Suprapubic skin (tissue), 4 donors: Measurements from ENCODE around the gene SELENOW. TPM values are rescaled to one million over a fixed set of nuclear protein-coding genes. Genes with fewer than 3 reads are reported as not detected.

Experiments used
- DNase-seq, 2 donors: peaks; one replicate each; pipeline ENCODE4 v3.0.0-alpha.2; 2019; ENCODE audit warnings: low spot score in 2 of 2
- H3K27ac ChIP-seq: fragments of 200-600 bp; sonication (generic); one replicate; pipeline ENCODE4 v1.5.1; 2019
- H3K27me3 ChIP-seq: fragments of 200-600 bp; sonication (generic); one replicate; pipeline ENCODE4 v1.5.1; 2019
- H3K36me3 ChIP-seq: fragments of 200-600 bp; sonication (generic); one replicate; pipeline ENCODE4 v1.5.1; 2019
- H3K4me1 ChIP-seq: fragments of 200-600 bp; sonication (generic); one replicate; pipeline ENCODE4 v1.5.1; 2019
- H3K4me3 ChIP-seq: fragments of 200-600 bp; sonication (generic); one replicate; pipeline ENCODE4 v1.5.1; 2019; ENCODE audit warnings: mild to moderate bottlenecking
- H3K9me3 ChIP-seq: fragments of 200-600 bp; sonication (generic); one replicate; pipeline ENCODE4 v1.5.1; 2019
- CTCF ChIP-seq, 2 donors: fragments of 200-600 bp in 1 of 2; fragments of 450-650 bp in 1 of 2; sonication (generic) in 1 of 2; IDR thresholded peaks; one replicate each; pipeline ENCODE4 v1.5.1; 2016 to 2019; ENCODE audit warnings: antibody characterized with exemption in 2 of 2, mild to moderate bottlenecking in 1 of 2, moderate library complexity in 1 of 2
- EP300 ChIP-seq: sonication (generic); formaldehyde crosslinking; IDR thresholded peaks from one replicate; pipeline ENCODE4 v1.6.1; 2017; ENCODE audit warnings: antibody characterized with exemption
- POLR2A ChIP-seq, 2 donors: fragments of 450-650 bp; IDR thresholded peaks; one replicate each; pipeline ENCODE4 v1.6.1; 2017; ENCODE audit warnings: antibody characterized with exemption in 2 of 2, mild to moderate bottlenecking in 2 of 2, moderate library complexity in 2 of 2
- POLR2AphosphoS5 ChIP-seq, 3 donors: sonication (generic); formaldehyde crosslinking; IDR thresholded peaks; one replicate each; pipeline ENCODE4 v1.6.1; 2017; ENCODE audit warnings: antibody characterized with exemption in 3 of 3
- WGBS: methylation state at CpG from one replicate; pipeline ENCODE4 v1.1.5; 2018; 5-methylcytosine and 5-hydroxymethylcytosine counted together
- total RNA-seq, 4 donors: library from RNA; depleted of rRNA; stranded (reverse); fragments of >200 nt; gene quantifications; one replicate each; pipeline ENCODE4 v1.1.0, GENCODE V29; 2016

The SELENOW gene
- total RNA-seq, 4 donors from 2014 or later: 351 to 679 (median 517) TPM

- peaks cover 54% of the 10 kb centered on the region for H3K27me3 ChIP-seq
These were observed 41.9 kb downstream of the SELENOW start for GRCh38 chr19:47820410-47820809.

GRCh38 chr19:47821460-47822020 lies 43.0 kb downstream of the SELENOW start, which contains the start of gene CRX:
Gene CRX, plus strand, starts transcription at chr19:47821937. Its CDS starts 12,507 bp downstream, at chr19:47834444.
- H3K4me1 ChIP-seq: no peaks in the 10 kb centered on the region
- no peak within 1 kb of the TSS for H3K27ac ChIP-seq
- H3K4me3 ChIP-seq: no peak within 1 kb of the TSS
- peaks cover 54% of the 10 kb centered on the region for H3K27me3 ChIP-seq
- 45% methylated on average over 15 of the region's 15 CpGs for WGBS
- peaks cover under 1% of the 10 kb centered on the region for H3K9me3 ChIP-seq
- DNase-seq: no peak
- no peaks in the 10 kb centered on the region for H3K36me3 ChIP-seq
- TF ChIP-seq EP300: no peak
- TF ChIP-seq POLR2A (IDR thresholded peaks at IDR 0.05): no peak
- TF ChIP-seq CTCF (IDR thresholded peaks at IDR 0.05): no peak
- TF ChIP-seq POLR2AphosphoS5 (IDR thresholded peaks at IDR 0.05): no peak

More at GRCh38 chr19:47820410-47820809, 41.9 kb downstream of the SELENOW start:
- WGBS: 78% methylated on average over 2 of the region's 2 CpGs
- Histone ChIP-seq H3K36me3 (no peaks in the 10 kb centered on the region), H3K4me1 (no peaks in the 10 kb centered on the region), H3K27ac (no peak overlapping the region), H3K9me3 (no peaks in the 10 kb centered on the region), H3K4me3 (no peak overlapping the region)
- TF ChIP-seq POLR2AphosphoS5 (IDR thresholded peaks at IDR 0.05): no peak
- TF ChIP-seq POLR2A (IDR thresholded peaks at IDR 0.05): no peak
- TF ChIP-seq EP300: no peak
- no peak for TF ChIP-seq CTCF (IDR thresholded peaks at IDR 0.05)
- no peak for DNase-seq

GRCh38 chr19:47824396-47824795 lies 45.9 kb downstream of the SELENOW start:
- Histone ChIP-seq H3K4me1 (no peaks in the 10 kb centered on the region), H3K9me3 (peaks cover 6% of the 10 kb centered on the region), H3K36me3 (no peaks in the 10 kb centered on the region), H3K4me3 (no peak overlapping the region), H3K27me3 (peaks cover 42% of the 10 kb centered on the region), H3K27ac (no peak overlapping the region)
- no peak for DNase-seq
- WGBS: 84% methylated on average over 6 of the region's 6 CpGs
- no peak for TF ChIP-seq POLR2AphosphoS5 (IDR thresholded peaks at IDR 0.05)
- TF ChIP-seq EP300: no peak
- TF ChIP-seq POLR2A (IDR thresholded peaks at IDR 0.05): no peak
- no peak for TF ChIP-seq CTCF (IDR thresholded peaks at IDR 0.05)

- Histone ChIP-seq H3K36me3 (no peaks in the 10 kb centered on the region), H3K4me3 (no peak overlapping the region), H3K9me3 (peaks cover 6% of the 10 kb centered on the region), H3K27me3 (peaks cover 20% of the 10 kb centered on the region), H3K4me1 (no peaks in the 10 kb centered on the region), H3K27ac (no peak overlapping the region)
- TF ChIP-seq CTCF (IDR thresholded peaks at IDR 0.05) (no peak), EP300 (no peak), POLR2AphosphoS5 (IDR thresholded peaks at IDR 0.05) (no peak), POLR2A (IDR thresholded peaks at IDR 0.05) (no peak)
- WGBS: 78% methylated on average over 6 of the region's 6 CpGs
- no peak for DNase-seq
These were observed 48.3 kb downstream of the SELENOW start for GRCh38 chr19:47826800-47827199.

GRCh38 chr19:47832723-47833122 lies 54.2 kb downstream of the SELENOW start:
- peaks cover 3% of the 10 kb centered on the region for H3K27me3 ChIP-seq
- no peaks in the 10 kb centered on the region for H3K9me3 ChIP-seq
- TF ChIP-seq CTCF (IDR thresholded peaks at IDR 0.05) (no peak), POLR2AphosphoS5 (IDR thresholded peaks at IDR 0.05) (no peak), EP300 (no peak), POLR2A (IDR thresholded peaks at IDR 0.05) (no peak)
- DNase-seq: no peak
- WGBS: 94% methylated on average over 4 of the region's 4 CpGs
- no peak overlapping the region for H3K27ac ChIP-seq
- H3K36me3 ChIP-seq: no peaks in the 10 kb centered on the region
- H3K4me1 ChIP-seq: no peaks in the 10 kb centered on the region
- no peak overlapping the region for H3K4me3 ChIP-seq

Other genes with a start within 250 kb of the SELENOW start
- gene ZNF541, start 205.6 kb upstream of the SELENOW start, total RNA-seq: under 1 TPM in 3 of 4 donors, not detected in 1; 0.49 to 0.80 (median 0.51) TPM
- gene BICRA, start 169.6 kb upstream of the SELENOW start, total RNA-seq: 10 to 100 TPM; 10.7 to 33.6 (median 22.9) TPM
- 10 to 100 TPM; 48.5 to 84.7 (median 70.5) TPM for gene EHD2, start 65.3 kb upstream of the SELENOW start, total RNA-seq
- 100 to 1,000 TPM; 329 to 412 (median 356) TPM for gene NOP53, start 33.2 kb upstream of the SELENOW start, total RNA-seq
- not detected for gene TPRX1, start 25.8 kb downstream of the SELENOW start, total RNA-seq
- gene CRX, start 43.2 kb downstream of the SELENOW start, total RNA-seq: not detected
- not detected for gene TPRX2, start 80.5 kb downstream of the SELENOW start, total RNA-seq
- under 1 TPM in 1 of 4 donors, not detected in 3; 0.32 TPM for gene SULT2A1, start 107.6 kb downstream of the SELENOW start, total RNA-seq
- gene BSPH1, start 213.5 kb downstream of the SELENOW start, total RNA-seq: not detected
- not detected for gene ELSPBP1, start 215.9 kb downstream of the SELENOW start, total RNA-seq